HG03460 (cell line): ENCODE data around the gene SHISAL2B.
"Not testable (repeated sequence)": the region's sequence is repeated elsewhere in the genome, so short reads cannot be mapped to it uniquely, and the experiment has no call there.

Source experiments
- ATAC-seq: cut with Tn5 transposase; IDR thresholded peaks from one replicate; pipeline ENCODE4 v1.9.1; 2021; ENCODE audit not compliant: unreplicated experiment

The SHISAL2B gene

GRCh38 chr5:64696414-64696813 is 6.1 kb downstream of the SHISAL2B start:
- ATAC-seq = not testable (repeated sequence)

- no peak for ATAC-seq
Observed at GRCh38 chr5:64700765-64701164, 10.5 kb downstream of the SHISAL2B start.

GRCh38 chr5:64706074-64706473 is 15.8 kb downstream of the SHISAL2B start:
- ATAC-seq = not testable (repeated sequence)

- no peak for ATAC-seq
Observed at GRCh38 chr5:64707191-64707590, 16.9 kb downstream of the SHISAL2B start.

- not testable (repeated sequence) for ATAC-seq
Observed at GRCh38 chr5:64714495-64714894, 24.2 kb downstream of the SHISAL2B start.

GRCh38 chr5:64722588-64722987 is 32.3 kb downstream of the SHISAL2B start:
- no peak for ATAC-seq

- ATAC-seq = no peak
Observed at GRCh38 chr5:64727150-64727549, 36.8 kb downstream of the SHISAL2B start.

GRCh38 chr5:64742411-64742810 is 52.1 kb downstream of the SHISAL2B start:
- no peak for ATAC-seq

- no peak for ATAC-seq
Observed at GRCh38 chr5:64742821-64743220, 52.5 kb downstream of the SHISAL2B start.

- no peak for ATAC-seq
Observed at GRCh38 chr5:64744914-64745313, 54.6 kb downstream of the SHISAL2B start.

GRCh38 chr5:64746446-64746845 is 56.1 kb downstream of the SHISAL2B start:
- no peak for ATAC-seq

GRCh38 chr5:64749385-64749784 is 59.1 kb downstream of the SHISAL2B start:
- ATAC-seq = no peak

- ATAC-seq = no peak
Observed at GRCh38 chr5:64754066-64754465, 63.8 kb downstream of the SHISAL2B start.

- ATAC-seq = no peak
Observed at GRCh38 chr5:64758901-64759300, 68.6 kb downstream of the SHISAL2B start.

- no peak for ATAC-seq
Observed at GRCh38 chr5:64759960-64760660, 69.8 kb downstream of the SHISAL2B start.

- ATAC-seq = no peak
Observed at GRCh38 chr5:64763948-64764503, 73.7 kb downstream of the SHISAL2B start.

GRCh38 chr5:64765804-64766504 is 75.7 kb downstream of the SHISAL2B start:
- ATAC-seq = no peak

GRCh38 chr5:64766941-64767340 is 76.6 kb downstream of the SHISAL2B start:
- ATAC-seq = no peak
